Urinary bladder (tissue), 4 donors: Measurements from ENCODE around the gene ERMARD. TPM values are rescaled to one million over a fixed set of nuclear protein-coding genes. Genes with fewer than 3 reads are reported as not detected.

Experiments used
- DNase-seq: peaks from one replicate; pipeline ENCODE4 v3.0.0-alpha.2; 2015; ENCODE audit errors: extremely low spot score
- H3K27ac ChIP-seq: one replicate; pipeline ENCODE4 v1.5.1; 2013; ENCODE audit warnings: low read depth, mild to moderate bottlenecking, moderate library complexity
- H3K36me3 ChIP-seq: one replicate; pipeline ENCODE4 v1.6.1; 2013; ENCODE audit warnings: mild to moderate bottlenecking, moderate library complexity; ENCODE audit not compliant: insufficient read depth
- H3K4me1 ChIP-seq: one replicate; pipeline ENCODE4 v1.6.1; 2013; ENCODE audit warnings: mild to moderate bottlenecking, moderate library complexity; ENCODE audit not compliant: insufficient read depth
- H3K4me3 ChIP-seq: one replicate; pipeline ENCODE4 v1.5.1; 2013; ENCODE audit warnings: low read depth, low read length
- WGBS: extraction: QIAGEN DNeasy Blood & Tissue Kit; methylation state at CpG from one replicate; pipeline ENCODE4 v1.1.7; 2013; 5-methylcytosine and 5-hydroxymethylcytosine counted together
- polyA plus RNA-seq: library from polyadenylated mRNA; stranded (reverse); fragments of 200-250 nt; gene quantifications from one replicate; pipeline ENCODE4 v1.2.3, GENCODE V29; 2013
- total RNA-seq: library from RNA; depleted of rRNA; stranded (reverse); fragments of >200 nt; gene quantifications from one replicate; pipeline ENCODE4 v1.2.3, GENCODE V29; 2014
- donor health status: healthy with polysubstance abuse.
- donor health status: healthy.

Gene ERMARD
- total and polyA plus RNA-seq, 2 donors = 19.7 to 34.9 TPM

DNA sequence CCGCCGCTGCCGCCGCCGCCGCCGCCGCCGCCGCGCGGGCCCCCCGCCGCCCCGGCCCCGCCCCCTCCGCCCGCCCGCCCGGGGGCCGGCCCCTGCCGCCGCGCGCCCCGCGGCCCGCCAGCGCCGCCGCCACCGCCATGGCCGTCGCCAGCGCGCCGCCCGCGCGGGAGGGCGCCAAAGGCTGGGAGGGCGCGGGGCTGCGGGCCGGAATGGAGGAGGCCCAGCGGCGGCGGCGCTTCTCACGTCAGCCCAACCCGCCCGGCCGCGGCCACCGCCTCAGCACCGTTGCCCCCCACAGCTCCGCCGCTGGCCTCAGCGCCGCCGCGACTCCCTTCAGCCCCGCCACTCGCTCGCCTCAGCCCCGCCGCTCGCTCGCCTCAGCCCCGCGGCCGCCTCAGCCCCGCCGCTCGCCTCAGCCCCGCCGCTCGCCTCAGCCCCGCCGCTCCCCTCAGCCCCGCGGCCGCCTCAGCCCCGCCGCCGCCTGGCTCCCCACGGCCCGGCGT is 27.4 kb upstream of the ERMARD start:
- peak overlapping the region; percentile 98 for H3K4me3 ChIP-seq
- WGBS = under 1% methylated on average over 57 of the region's 89 CpGs
- DNase-seq = no peak
- peak overlapping the region; percentile 99 for H3K27ac ChIP-seq
- no peaks in the 10 kb centered on the region for H3K4me1 ChIP-seq
- H3K36me3 ChIP-seq = no peaks in the 10 kb centered on the region

DNA sequence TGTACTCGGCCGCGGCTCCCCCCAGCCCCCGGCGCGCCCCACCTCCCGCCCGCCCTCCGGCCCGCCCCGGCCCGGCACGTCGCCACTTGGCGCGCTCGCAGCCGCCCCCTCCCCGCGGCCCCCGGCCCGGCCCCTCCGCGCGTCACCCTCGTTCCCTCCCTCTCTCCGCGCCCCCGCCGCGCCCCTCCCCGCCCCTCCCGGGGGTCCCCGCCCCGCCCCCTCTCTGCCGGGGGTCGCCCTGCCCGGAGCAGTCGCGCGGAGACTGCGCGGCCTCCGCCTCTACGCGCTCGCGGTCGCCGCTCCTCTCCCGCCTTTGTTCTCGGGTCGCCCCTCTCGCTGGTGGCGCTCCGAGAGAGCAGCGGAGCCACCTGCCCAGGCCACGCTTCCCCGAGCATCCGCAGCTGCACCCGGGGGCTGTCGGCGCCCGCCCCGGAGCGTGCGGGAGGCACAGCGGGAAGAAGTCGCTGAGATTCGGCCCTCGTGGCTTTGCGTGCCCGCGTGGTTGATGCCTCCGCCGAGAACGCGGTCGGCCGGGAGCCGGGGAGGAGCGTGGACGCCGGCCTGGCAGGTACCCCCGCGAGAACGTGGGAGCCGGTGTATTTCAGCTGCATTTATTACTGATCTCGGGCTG is 26.8 kb upstream of the ERMARD start, which contains the start of gene PHF10:
Gene PHF10 (minus strand): TSS at position 7 of the 631 bp plus-strand sequence. CDS start 569 bp downstream, outside the sequence.
- Histone ChIP-seq H3K27ac (peak within 1 kb of the TSS; percentile 99), H3K4me3 (peak within 1 kb of the TSS; percentile 98), H3K36me3 (no peaks in the 10 kb centered on the region), H3K4me1 (no peaks in the 10 kb centered on the region)
- WGBS = under 1% methylated on average over 87 of the region's 89 CpGs
- no peak for DNase-seq

DNA sequence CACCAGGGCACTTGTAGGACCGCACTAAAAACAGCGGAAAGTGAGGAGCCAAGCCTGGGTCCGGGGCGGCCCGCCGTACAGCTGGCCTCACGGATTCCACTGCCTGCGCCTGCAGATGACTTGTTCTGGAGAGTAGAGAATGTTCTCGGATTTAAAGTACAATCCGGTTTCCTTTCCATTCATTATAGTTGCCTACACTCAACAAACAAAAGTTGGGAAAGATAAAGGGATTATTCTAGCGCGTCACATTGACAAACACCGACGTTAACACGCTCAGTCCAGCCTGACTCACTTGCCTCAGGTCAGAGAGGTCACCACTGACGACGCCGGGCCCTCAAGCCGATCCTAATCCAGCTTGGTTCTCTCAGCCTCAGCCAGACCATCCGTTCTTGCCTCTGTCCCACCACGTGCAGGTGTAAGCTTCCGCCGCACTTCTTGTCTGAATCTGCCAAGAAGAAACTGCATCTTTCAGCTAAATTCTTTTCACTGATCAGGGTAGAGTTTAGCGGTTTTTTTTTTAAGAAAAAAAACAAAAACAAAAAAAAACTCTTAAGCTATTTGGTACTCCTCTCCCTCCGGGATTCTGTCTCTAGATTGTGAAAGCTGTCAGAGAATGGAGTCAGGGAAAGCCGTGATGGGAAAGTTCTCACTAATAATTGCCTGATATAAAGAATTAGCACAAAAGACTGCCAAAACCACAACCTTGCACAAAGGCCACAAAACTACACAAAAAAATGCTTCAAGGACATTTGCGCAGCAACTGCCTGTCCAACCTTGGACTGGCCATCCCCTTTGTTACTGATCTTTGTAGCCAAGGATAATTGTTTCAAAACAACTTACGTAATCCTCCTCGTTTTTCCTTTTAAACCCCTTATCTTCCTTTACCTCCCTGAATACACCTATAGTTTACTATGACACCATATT is 26.0 kb upstream of the ERMARD start:
- WGBS = 24% methylated on average over 29 of the region's 29 CpGs
- no peak for DNase-seq
- H3K4me3 ChIP-seq = peak overlapping the region; percentile 98
- H3K4me1 ChIP-seq = no peaks in the 10 kb centered on the region
- H3K27ac ChIP-seq = peak overlapping the region; percentile 97
- H3K36me3 ChIP-seq = no peaks in the 10 kb centered on the region

DNA sequence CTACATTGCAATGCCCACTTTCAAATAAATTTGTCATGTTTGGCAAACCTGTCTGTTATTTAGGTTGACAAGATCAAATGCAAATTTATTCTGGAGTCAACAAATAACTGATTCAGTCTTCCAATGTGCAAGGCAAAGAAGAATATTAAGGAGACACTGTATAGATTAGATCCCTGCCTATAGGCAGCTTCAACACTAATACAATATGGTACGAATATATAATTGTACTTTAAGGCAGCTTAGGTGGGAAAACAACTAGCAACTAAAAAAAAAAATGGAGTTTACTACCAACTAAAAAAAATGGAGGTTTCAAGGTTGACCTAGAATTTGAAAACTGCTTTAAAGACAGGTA is 25.4 kb upstream of the ERMARD start:
- WGBS = 95% methylated on average over 1 of the region's 1 CpG
- no peaks in the 10 kb centered on the region for H3K4me1 ChIP-seq
- no peak overlapping the region for H3K4me3 ChIP-seq
- H3K36me3 ChIP-seq = no peaks in the 10 kb centered on the region
- no peak for DNase-seq
- no peak overlapping the region for H3K27ac ChIP-seq

DNA sequence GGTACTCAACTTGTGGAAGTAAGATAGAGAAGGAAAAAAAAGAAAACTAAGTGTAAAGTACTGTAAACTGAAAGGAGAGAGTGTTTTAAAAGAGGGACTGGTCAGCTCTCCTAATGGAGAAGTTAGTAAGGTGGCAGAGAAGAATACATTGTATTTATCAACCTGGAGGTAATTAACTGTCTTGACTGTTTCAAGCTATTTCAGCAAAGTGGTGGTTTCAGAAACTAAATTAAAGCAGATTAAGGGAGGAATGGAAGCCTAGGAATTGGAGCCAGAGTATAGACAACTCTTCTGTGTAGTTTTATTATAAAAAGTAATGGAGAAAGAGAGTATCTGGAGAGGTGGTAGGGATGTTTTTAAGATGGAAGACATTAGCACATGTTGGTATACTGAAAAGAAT is 24.5 kb upstream of the ERMARD start:
- DNase-seq = no peak
- Histone ChIP-seq H3K4me3 (no peak overlapping the region), H3K4me1 (no peaks in the 10 kb centered on the region), H3K36me3 (no peaks in the 10 kb centered on the region), H3K27ac (no peak overlapping the region)

DNA sequence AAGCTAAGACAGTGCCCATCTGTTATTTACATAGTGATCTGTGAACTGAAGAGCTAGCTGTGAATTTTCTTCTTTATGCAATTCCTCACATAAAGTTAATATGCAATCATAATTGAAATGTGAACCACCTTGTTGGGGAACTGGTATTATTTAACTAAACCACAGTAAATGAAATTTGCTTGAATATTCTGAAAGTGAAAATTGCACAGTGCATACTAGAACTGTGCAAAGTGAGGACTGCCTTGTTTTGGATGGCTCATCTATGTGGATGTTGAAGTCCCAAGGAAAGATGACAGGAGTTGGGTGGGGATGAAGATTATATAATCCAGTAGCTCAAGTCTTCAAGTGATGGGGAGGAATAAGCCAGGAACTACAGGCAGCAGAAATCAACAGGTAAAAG is 21.5 kb upstream of the ERMARD start:
- Histone ChIP-seq H3K4me3 (no peak overlapping the region), H3K27ac (no peak overlapping the region)

DNA sequence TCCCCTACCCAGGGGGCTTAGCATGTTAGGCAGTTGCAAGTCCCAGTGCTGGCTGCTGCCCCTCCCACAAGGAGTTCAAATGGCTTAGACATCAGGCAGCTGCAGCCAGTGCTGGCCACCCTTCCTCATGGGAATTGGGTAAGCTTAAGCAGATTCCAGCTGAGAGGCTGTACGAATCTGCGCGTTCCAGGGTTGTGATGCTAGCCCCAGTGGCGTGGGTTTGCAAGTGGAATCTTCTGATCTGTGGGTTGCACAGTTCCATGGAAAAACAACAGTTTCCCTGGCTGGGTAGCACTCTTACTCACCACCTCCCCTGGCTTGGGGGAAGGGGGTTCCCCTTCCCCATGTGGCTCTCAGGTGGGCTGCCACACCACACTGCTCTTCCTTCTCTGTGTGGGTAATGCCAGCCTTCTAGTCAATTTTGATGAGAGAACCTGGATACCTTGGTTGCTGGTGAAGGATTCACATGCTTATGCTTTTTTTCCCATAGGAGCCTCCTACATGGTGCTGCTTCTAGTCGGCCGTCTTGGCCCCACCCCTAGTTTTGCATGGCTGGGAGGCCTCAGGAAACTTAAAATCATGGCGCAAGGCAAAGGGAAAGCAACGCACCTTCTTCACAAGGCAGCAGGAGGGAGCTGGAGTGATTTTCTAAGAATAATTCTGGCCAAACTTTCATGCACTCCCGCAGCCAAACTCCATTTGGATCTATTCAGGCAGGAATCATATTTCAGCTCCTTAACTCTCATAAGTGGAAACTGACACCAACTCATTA is 13.0 kb upstream of the ERMARD start:
- 57% methylated on average over 9 of the region's 9 CpGs for WGBS
- Histone ChIP-seq H3K4me3 (no peak overlapping the region), H3K4me1 (no peaks in the 10 kb centered on the region), H3K36me3 (no peaks in the 10 kb centered on the region), H3K27ac (no peak overlapping the region)
- DNase-seq = no peak

More for the DNA sequence above, 21.5 kb upstream of the ERMARD start:
- no peaks in the 10 kb centered on the region for H3K4me1 ChIP-seq
- DNase-seq = no peak
- H3K36me3 ChIP-seq = no peaks in the 10 kb centered on the region

DNA sequence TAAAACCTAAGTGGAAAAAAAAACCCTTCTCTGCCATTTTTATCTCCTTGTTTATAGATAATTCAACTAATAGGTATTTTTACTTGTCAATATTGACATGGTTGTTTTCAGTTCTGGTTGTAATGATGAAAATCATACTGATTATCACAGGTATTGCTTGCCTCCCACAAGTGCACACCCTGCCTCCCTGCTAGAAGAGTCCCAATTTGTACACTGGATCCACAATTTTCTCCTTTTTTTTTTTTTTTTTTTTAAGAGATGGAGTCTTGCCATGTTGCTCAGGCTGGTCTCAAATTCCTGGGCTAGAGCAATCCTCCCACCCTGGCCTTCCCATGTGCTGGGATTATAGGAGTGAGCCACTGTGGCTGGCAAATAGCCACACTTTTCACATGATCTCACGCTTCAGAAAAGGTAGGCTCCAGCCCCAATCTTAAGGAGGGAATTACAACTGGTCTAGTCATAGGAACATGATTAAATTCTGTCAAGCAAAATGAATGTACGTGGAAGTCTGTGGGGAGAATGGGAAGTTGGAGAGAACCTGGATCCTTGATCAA is 12.4 kb upstream of the ERMARD start:
- Histone ChIP-seq H3K4me3 (no peak overlapping the region), H3K4me1 (no peaks in the 10 kb centered on the region), H3K36me3 (no peaks in the 10 kb centered on the region), H3K27ac (no peak overlapping the region)
- no peak for DNase-seq
- 85% methylated on average over 2 of the region's 2 CpGs for WGBS

DNA sequence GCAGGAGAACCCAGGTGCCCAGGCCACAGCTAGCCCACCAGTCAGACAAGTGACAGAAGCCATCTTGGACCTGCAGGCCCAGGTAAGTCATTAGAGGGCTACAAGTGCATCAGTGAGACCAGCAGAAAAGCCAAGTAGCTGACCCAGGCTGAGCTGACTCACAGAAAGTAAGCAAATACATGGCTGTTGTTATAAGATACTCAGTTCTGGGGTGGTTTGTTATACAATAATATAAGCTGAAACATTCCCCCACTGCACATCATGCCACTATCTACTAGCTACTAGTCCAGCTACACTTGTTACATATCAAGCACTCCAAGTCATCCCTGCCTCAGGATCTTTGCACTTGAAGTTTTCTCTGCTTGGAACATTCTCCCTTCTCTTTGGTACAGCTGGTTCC is 10.1 kb upstream of the ERMARD start:
- Histone ChIP-seq H3K4me3 (no peak overlapping the region), H3K4me1 (no peaks in the 10 kb centered on the region), H3K27ac (no peak overlapping the region), H3K36me3 (no peaks in the 10 kb centered on the region)
- no peak for DNase-seq

DNA sequence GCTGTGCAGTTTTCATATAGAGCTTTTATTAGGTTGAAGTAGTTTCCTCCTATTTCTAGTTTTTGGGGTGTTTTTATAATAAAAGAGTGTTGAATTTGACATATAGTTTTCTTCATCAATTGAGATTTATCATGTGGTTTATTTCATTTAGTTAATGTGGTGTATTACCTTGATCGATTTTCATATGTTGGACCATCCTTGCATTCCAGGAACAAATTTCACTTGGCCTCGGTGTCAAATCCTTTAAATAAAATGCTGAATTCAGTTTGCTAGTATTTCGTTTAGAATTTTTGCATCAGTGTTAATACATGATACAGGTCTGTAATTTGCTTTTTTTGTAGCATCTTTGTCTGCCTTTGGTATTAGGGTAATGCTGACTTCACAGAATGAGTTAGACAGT is 6.0 kb upstream of the ERMARD start:
- Histone ChIP-seq H3K4me3 (no peak overlapping the region), H3K4me1 (no peaks in the 10 kb centered on the region), H3K36me3 (no peaks in the 10 kb centered on the region), H3K27ac (no peak overlapping the region)
- DNase-seq = no peak
- WGBS = 82% methylated on average over 3 of the region's 3 CpGs

DNA sequence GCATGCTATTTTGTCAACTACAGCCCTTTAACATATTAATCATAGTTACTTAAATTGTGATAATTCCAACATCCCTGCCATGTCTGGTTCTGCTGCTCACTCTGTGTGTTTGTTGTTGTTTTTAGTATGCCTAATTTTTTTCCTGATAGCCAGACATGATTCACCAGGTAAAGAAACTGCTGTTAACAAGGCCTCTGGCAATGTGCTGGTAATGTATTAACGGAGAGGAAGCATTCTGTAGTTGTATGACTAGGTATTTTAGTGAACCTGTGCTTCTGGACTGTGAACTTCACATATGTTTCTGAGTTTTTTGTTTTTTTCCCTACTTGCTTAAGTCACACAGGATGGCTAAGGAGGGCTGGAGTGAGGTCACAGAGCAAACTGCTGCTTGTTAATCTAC is 4.9 kb upstream of the ERMARD start:
- 91% methylated on average over 1 of the region's 1 CpG for WGBS
- no peak overlapping the region for H3K27ac ChIP-seq
- no peak overlapping the region for H3K4me3 ChIP-seq
- DNase-seq = no peak
- no peaks in the 10 kb centered on the region for H3K4me1 ChIP-seq
- H3K36me3 ChIP-seq = no peaks in the 10 kb centered on the region

DNA sequence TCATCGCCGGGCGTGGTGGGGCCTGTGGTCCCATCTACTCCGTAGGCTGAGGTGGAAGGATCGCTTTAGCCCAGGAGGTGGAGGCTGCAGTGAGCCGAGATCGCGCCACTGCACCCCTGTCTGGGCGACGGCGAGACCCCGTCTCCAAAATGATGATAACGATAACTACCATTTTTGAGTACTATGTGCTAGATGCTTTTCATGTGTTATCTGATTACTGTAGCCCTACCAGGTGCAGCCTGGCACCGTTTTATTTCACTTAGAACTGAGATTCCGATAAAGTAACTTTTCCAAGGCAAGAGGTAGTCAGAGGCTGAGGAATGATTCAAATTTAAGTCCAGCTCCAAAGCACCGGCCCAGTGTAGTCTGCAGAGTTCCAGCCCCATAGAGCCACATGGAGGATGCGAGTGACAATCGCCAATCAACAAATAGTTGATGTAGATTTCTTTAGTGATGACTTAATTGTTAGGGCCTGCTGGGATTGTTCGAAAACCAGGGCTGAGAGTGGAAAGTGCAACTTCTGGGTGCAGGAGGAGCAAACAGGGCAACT is 727 bp downstream of the ERMARD start:
- peaks cover 3% of the 10 kb centered on the region for H3K36me3 ChIP-seq
- WGBS = 6% methylated on average over 19 of the region's 19 CpGs
- H3K4me3 ChIP-seq = peak overlapping the region; percentile 76
- DNase-seq = peak; percentile 20
- no peaks in the 10 kb centered on the region for H3K4me1 ChIP-seq
- peak overlapping the region; percentile 91 for H3K27ac ChIP-seq

DNA sequence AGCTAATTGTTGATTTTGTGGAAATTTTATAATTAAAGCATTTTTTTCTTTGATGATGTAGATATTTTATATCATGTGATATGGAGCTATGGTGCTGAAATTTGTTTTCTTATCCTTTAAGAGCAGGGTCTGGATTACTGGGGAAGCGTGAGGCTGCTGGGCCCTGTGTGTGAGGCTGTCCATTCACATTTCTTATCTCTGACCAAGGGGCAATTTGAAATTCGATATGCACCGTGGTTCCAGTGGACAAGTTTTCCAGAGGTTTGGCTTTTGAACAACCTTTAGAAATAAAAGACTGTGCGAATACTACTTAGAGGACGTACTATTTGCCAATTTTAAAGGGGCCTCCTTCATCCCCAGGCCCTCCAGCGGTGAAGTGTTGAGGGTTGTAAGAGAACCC is 3.7 kb downstream of the ERMARD start:
- DNase-seq = no peak
- no peak overlapping the region for H3K27ac ChIP-seq
- H3K4me3 ChIP-seq = no peak overlapping the region
- H3K4me1 ChIP-seq = no peaks in the 10 kb centered on the region
- WGBS = 80% methylated on average over 6 of the region's 6 CpGs
- H3K36me3 ChIP-seq = peaks cover 6% of the 10 kb centered on the region
